IPS DF 19.7 (cell line): ENCODE results near the gene IPPK.

ENCODE experiments used
- DNase-seq: peaks from one replicate; pipeline ENCODE4 v3.0.0-alpha.2; 2013; ENCODE audit warnings: low read depth, low spot score

IPPK gene

DNA sequence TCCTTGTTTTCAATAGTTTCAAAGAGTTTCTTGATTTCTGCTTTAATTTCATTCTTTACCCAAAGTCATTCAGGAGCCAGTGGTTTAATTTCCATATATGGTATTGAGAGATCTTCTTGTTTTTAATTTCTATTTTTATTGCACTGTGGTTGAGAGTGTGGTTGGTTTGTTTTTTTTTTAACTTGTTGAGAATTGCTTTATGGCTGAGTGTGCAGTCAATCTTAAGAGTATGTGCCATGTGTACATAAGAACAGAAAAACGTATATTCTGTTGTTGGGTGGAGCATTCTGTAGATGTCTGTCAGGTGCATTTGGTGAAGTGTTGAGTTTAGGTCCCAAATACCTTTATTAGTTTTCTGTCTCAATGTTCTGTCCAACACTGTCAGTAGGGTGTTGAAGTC lies 26.7 kb upstream of the IPPK start:
- DNase-seq, result no peak

GRCh38 chr9:92686954-92687353 lies 17.0 kb upstream of the IPPK start:
- DNase-seq, result no peak

DNA sequence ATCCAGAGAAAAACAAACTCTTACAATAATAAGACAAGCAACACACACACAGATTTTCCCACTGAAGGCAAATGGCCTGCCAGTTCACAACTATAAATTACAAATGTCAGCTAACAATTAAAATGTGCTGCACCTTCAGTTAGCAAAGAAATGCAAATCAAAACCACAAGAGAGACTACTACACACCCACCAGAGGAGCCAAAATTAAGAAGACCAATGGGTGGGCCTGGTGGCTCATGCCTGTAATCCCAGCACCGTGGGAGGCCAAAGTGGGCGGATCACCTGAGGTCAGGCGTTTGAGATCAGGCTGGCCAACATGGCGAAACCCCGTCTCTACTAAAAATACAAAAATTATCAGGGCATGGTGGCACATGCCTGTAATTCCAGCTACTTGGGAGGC lies 15.1 kb upstream of the IPPK start:
- DNase-seq, result no peak

DNA sequence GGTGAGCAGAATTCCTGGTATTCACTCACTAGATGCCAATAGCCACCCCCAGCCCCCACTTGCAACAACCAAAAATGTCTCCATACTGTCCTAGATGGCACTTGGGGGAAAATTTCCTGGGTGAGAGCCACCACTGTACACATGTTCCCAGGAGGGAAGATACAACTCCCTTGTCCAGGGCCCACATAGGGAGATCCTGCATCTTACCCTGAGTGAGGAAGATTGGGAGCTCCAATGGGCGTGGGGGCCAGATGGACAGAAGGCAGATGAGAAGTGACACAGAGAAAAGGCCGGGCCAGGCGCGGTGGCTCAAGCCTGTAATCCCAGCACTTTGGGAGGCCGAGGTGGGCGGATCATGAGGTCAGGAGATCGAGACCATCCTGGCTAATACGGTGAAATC lies 12.3 kb upstream of the IPPK start:
- no peak for DNase-seq

DNA sequence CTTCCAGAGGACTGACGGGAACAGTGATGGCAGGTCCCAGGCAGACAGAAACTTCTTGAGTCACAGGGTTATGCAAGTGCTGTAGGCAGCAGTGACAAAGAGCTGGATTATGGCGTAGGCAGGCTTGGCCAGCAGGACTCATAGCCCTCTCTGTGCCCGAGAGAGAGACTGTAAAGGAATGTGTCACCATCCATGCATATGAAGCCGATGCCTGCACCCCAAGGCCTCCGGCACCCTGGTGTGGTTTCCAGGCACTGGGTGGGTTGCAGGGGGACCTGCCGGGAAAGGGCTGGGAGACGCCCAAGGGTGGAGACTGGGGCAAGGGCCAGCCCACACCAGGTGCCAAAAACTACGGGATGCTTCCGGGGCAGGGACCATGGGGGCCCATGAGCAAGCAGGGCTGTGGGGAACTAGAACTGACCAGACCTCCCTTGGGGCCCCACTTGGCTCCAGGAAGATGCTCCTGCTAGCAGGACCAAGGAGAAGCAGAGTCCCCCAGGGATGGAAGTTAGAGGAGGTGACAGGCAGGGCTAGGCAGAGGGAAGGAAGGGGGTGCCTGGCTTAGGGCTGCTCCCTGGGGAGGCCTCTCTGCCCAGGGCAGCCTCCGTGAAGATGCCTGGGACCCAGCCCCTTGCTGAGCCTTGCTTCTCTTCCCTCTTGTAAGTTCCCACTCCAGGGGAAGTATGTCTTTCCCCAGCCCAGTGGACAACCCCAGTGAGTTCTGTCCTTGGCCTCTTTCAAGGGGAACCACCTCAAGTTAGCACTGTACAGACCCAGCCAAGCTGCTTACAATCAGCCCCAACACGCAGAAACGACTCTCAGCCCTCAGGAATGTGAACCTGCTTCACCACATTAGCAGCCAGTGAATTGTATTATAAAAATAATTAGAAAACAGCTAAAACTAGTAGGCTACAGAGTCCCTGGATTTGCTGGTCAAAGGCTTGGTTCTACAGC lies 10.5 kb upstream of the IPPK start:
- no peak for DNase-seq

DNA sequence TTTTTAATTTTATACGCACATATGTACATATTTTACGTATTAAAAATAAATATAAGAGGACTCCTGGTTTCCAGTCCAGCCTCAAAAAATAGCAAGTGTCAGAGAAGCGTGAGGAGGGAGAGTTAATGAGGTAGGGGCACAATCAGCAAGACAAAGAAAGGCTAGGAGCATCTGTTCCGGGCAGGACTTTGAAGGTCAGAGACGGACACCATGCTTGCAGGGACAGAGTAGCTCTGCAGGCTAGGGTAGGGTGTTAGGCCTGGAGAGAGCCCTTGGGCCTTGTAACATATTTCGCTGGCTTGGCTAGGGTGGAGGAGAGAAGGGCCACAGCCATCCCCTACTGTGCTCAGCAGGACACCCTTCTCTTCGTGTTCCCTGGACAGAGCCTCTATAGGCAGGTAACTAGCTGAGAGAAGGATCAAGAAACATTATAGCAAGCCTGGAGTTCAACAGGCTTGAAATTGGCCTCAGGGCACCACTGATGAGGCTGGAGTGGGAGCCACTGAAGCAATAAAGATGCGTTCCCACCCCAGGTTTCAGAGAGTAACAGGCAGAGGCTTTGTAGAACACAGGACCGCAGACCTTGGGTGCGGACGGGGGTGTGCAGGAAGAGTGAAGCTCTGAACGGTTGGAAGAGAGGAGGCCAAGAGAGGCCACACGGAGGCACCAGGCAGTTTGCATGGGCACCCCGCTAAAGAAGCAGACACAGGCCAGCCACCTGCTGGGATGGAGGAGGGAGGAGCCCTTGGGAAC lies 9.7 kb upstream of the IPPK start:
- DNase-seq, result no peak

DNA sequence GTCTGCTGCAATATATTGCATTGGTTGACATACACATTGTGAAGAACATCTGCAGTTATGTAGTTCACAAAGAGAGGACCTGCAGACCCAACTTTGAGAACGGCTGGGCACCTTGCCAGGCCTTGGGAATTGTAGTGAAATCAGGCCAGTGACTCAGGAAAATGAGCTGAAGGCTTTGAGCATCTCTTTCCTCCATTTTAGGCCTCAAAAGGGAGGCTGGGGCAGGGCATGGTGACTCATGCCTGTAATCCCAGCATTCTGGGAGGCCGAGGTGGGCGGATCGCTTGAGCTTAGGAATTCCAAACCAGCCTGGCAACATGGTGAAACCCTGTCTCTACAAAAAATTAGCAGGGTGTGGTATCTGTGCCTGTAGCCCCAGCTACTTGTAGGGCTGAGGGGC lies 1.4 kb upstream of the IPPK start:
- DNase-seq, result no peak

- DNase-seq, result no peak
Observed at GRCh38 chr9:92669527-92669889, 423 bp downstream of the IPPK start.

- no peak for DNase-seq
Observed at GRCh38 chr9:92668746-92669526, 995 bp downstream of the IPPK start.

- no peak for DNase-seq
Observed at GRCh38 chr9:92666912-92667532, 2.9 kb downstream of the IPPK start.

DNA sequence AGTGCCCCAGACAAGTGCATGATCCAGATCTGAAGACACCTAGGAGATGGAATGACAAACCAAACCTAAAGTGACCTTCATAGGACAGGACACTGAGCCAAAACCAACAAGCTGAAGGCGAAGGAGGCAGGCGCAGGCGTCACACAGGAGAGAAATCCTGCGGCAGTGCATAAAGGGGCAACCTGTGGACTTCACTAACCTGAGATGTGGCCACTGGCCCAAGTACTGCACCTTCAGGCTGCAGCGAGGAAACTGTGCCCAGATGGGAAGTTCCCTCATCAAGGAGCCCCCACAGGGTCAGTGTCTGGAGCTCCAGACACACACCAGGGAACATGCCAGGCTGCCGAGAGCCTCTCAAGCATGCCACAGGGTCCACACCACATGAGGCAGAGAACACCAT lies 3.7 kb downstream of the IPPK start:
- DNase-seq, result no peak

DNA sequence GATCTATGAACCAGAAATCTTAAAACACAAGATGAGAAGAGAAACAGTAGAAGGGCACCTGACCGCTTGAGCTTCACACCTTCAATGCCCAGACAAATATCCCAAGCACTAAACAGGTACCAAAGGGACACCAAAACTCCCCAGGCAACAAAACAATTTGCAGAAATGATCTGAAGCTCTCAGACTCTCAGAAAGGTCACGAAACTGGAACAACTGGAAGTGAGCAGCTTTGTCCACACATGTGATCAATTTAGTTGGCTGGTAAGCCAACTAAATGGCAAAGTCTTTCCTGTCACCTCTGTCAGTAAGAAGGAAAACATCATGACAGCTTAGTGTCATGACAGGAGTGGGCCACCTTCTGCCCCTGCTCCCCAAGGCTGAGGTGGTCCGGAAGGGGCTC lies 4.1 kb downstream of the IPPK start:
- no peak for DNase-seq

GRCh38 chr9:92664394-92665152 lies 5.4 kb downstream of the IPPK start:
- no peak for DNase-seq

- DNase-seq, result no peak
Observed at GRCh38 chr9:92663951-92664350, 6.0 kb downstream of the IPPK start.

GRCh38 chr9:92663126-92663525 lies 6.8 kb downstream of the IPPK start:
- no peak for DNase-seq

- no peak for DNase-seq
Observed at GRCh38 chr9:92661743-92662142, 8.2 kb downstream of the IPPK start.

DNA sequence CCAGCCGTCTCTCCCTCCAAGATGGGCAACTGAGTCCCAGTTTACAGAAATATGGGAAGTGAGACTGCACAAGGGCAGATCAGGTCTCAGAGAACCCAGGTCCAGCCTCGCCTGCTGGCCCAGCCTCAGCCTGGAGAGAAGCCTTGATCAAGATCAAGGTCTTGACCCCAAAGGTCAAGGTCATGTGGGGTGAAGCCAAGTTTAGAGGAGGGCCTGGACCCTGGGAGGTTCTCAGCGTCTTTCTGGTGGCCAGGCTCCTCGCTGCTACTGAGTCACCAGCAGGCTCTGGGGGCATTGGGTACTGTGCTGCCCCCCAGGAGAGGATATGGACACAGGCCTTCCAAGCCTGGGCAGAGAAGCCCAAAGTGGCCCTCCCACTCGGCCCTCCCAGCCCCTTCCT lies 8.8 kb downstream of the IPPK start:
- no peak for DNase-seq

GRCh38 chr9:92660266-92660665 lies 9.7 kb downstream of the IPPK start:
- no peak for DNase-seq

DNA sequence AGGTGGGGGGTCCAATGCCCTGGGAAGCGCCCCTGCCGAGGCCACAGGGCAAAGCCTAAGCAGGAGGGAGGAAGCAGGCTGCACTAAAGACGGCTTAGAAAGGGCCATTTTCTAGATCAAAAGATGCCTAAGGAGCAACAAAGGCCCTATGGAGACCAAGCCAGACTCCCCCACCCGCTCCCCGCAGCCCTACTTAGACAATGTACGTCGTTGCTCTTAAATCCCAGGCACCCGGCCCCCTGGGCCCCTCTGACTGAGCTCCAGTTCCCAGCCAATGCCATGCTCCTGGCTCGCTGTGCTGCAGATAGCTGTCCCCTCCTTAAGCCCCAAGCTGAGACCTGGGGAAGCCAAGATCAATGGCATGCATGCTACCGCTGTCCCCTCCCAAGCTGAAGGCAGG lies 10.3 kb downstream of the IPPK start:
- DNase-seq, result no peak

- DNase-seq, result no peak
Observed at GRCh38 chr9:92658611-92659010, 11.3 kb downstream of the IPPK start.

- DNase-seq, result no peak
Observed at GRCh38 chr9:92658176-92658575, 11.8 kb downstream of the IPPK start.
